Tibial artery (tissue), 4 donors: ENCODE results near the gene DTX3L.

Experiments used
- DNase-seq, 2 donors: peaks; one replicate each; pipeline ENCODE4 v3.0.0-alpha.2; 2019
- H3K27ac ChIP-seq, 2 donors: fragments of 200-600 bp; sonication (generic) in 1 of 2; 1 replicate in 1 of 2; 2 replicates in 1 of 2; pipeline ENCODE4 v1.5.1; 2018 to 2019; ENCODE audit warnings: mild to moderate bottlenecking in 1 of 2
- H3K27me3 ChIP-seq, 2 donors: fragments of 200-600 bp; sonication (generic) in 1 of 2; one replicate each; pipeline versions ENCODE4 v1.5.1 to v1.6.0; 2016 to 2019
- H3K36me3 ChIP-seq, 3 donors: fragments of 200-600 bp; sonication (generic) in 2 of 3; one replicate each; pipeline ENCODE4 v1.5.1; 2016 to 2019; ENCODE audit warnings: mild to moderate bottlenecking in 2 of 3
- H3K4me1 ChIP-seq, 4 donors: fragments of 200-600 bp; sonication (generic) in 2 of 4; 1 replicate in 3 of 4; 2 replicates in 1 of 4; pipeline ENCODE4 v1.5.1; 2016 to 2019
- H3K4me3 ChIP-seq, 2 donors: fragments of 200-600 bp; sonication (generic) in 1 of 2; 1 replicate in 1 of 2; 2 replicates in 1 of 2; pipeline ENCODE4 v1.5.1; 2018 to 2019; ENCODE audit warnings: mild to moderate bottlenecking in 2 of 2
- H3K9me3 ChIP-seq, 3 donors: fragments of 200-600 bp; sonication (generic) in 1 of 3; one replicate each; pipeline ENCODE4 v1.5.1; 2016 to 2019
- CTCF ChIP-seq, 2 experiments: fragments of 200-600 bp in 1 of 2; fragments of 450-650 bp in 1 of 2; IDR thresholded peaks; one replicate each; pipeline ENCODE4 v1.5.1; 2017 to 2019; ENCODE audit warnings: antibody characterized with exemption in 2 of 2, mild to moderate bottlenecking in 1 of 2, moderate library complexity in 1 of 2
- intact Hi-C: fragments of 100-400 bp; cut with DNase I; formaldehyde crosslinking; loops from one replicate; pipeline ENCODE4 v1.15.0; 2023; ENCODE audit warnings: low total_unique reads

Gene DTX3L

GRCh38 chr3:122564155-122564912 is at the start of gene DTX3L, which contains the start of gene PARP9:
TSS of gene DTX3L (plus strand) at chr3:122564338. CDS start at chr3:122564427, 89 bp downstream.
TSS of gene PARP9 (minus strand) at chr3:122564300. CDS start at chr3:122559620, 4,680 bp downstream.
- intact Hi-C loops = no loop called here
- H3K27me3 ChIP-seq = no peaks in the 10 kb centered on the region
- peaks cover 2 to 36% (median 29%) of the 10 kb centered on the region in 3 donors for H3K36me3 ChIP-seq
- DNase-seq = peak; percentile 78 to 88
- no peak for TF ChIP-seq CTCF (IDR thresholded peaks at IDR 0.05)
- peak within 1 kb of the TSS; percentile 83 to 90 for H3K27ac ChIP-seq
- H3K4me1 ChIP-seq = peaks cover 0 to 28% (median 13%) of the 10 kb centered on the region in 4 donors
- no peaks in the 10 kb centered on the region for H3K9me3 ChIP-seq
- H3K4me3 ChIP-seq = peak within 1 kb of the TSS; percentile 79 to 93

DNA sequence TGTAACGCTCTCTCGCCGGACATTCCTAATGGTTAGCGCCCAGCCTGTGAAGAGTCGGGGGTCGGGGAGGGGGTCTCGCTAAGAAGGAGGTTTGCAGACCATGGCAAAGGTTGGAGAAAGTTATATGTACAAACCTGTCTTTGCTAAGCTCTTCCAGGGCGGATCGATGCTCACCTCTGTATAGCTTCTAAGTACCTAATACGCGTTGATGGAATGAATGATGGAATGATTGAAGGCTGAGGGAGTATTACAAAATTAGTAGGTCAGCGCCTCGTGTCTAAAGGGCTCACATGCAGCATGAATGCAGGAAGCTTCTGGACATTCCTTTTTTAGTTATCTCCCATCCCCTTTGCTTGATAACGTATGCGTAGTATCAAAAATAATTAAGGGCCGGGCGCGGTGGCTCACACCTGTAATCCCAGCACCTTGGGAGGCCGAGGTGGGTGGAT is 49.1 kb upstream of the DTX3L start:
- no peaks in the 10 kb centered on the region for H3K36me3 ChIP-seq
- H3K4me1 ChIP-seq = peaks cover 0 to 28% (median 13%) of the 10 kb centered on the region in 4 donors
- intact Hi-C loops = loop anchor here (10.0 kb wide), 1 partner anchor 50 kb away; no protein-coding TSS in a partner anchor
- H3K27me3 ChIP-seq = no peaks in the 10 kb centered on the region
- no peak for DNase-seq
- TF ChIP-seq CTCF (IDR thresholded peaks at IDR 0.05) = no peak
- H3K9me3 ChIP-seq = no peaks in the 10 kb centered on the region
- H3K4me3 ChIP-seq = peak overlapping the region; percentile 89 to 95
- peak overlapping the region; percentile 96 to 98 for H3K27ac ChIP-seq

- Histone ChIP-seq H3K36me3 (no peaks in the 10 kb centered on the region), H3K9me3 (no peaks in the 10 kb centered on the region), H3K4me3 (no peak overlapping the region), H3K27ac (no peak overlapping the region), H3K4me1 (peaks cover 0 to 28% (median 12%) of the 10 kb centered on the region in 4 donors), H3K27me3 (no peaks in the 10 kb centered on the region)
- no peak for DNase-seq
- intact Hi-C loops = loop anchor here (10.0 kb wide), 1 partner anchor 51 kb away; no protein-coding TSS in a partner anchor
- TF ChIP-seq CTCF (IDR thresholded peaks at IDR 0.05) = no peak
Observed at GRCh38 chr3:122515870-122516269, 48.3 kb upstream of the DTX3L start.

DNA sequence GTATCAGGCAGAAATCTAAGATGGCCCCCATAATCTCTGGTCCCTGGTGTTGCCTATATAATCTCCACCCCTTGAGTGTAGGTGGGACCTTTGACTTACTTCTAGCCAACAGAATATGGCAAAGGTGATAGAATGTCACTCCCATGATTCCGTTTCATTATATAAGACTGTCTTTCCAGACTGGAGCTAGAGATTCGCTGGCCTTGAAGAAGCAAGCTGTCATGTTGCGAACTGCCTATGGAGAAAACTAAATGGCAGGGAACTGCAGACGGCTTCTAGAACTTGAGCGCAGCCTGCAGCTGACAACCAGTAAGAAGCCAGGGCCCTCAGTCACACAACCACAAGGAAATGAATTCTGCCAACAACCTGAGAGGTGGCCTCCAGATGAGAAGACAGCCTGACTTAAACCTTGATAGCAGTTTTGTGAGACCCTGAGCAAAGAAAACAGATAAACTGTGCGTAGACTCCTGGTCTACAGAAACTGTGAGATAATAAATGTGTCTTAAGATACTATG is 47.2 kb upstream of the DTX3L start:
- H3K36me3 ChIP-seq = no peaks in the 10 kb centered on the region
- DNase-seq = no peak
- H3K9me3 ChIP-seq = no peaks in the 10 kb centered on the region
- H3K27me3 ChIP-seq = no peaks in the 10 kb centered on the region
- intact Hi-C loops = loop anchor here (10.0 kb wide), 1 partner anchor 52 kb away; no protein-coding TSS in a partner anchor
- H3K27ac ChIP-seq = no peak overlapping the region
- no peak for TF ChIP-seq CTCF (IDR thresholded peaks at IDR 0.05)
- no peak overlapping the region for H3K4me3 ChIP-seq
- H3K4me1 ChIP-seq = peaks cover 0 to 18% (median 11%) of the 10 kb centered on the region in 4 donors

GRCh38 chr3:122519693-122520092 is 44.4 kb upstream of the DTX3L start:
- Histone ChIP-seq H3K4me1 (peaks cover 0 to 4% (median 0%) of the 10 kb centered on the region in 4 donors), H3K9me3 (no peaks in the 10 kb centered on the region), H3K36me3 (no peaks in the 10 kb centered on the region), H3K27ac (no peak overlapping the region), H3K4me3 (no peak overlapping the region), H3K27me3 (no peaks in the 10 kb centered on the region)
- TF ChIP-seq CTCF (IDR thresholded peaks at IDR 0.05) = no peak
- intact Hi-C loops = loop anchor here (10.0 kb wide), 1 partner anchor 55 kb away; no protein-coding TSS in a partner anchor
- no peak for DNase-seq
